Loucy (cell line): ENCODE measurements around the gene C21orf58.

Source experiments
- H2AFZ ChIP-seq: fragments of 200-600 bp; sonication (generic); 2 replicates; pipeline ENCODE4 v1.6.0; 2016; ENCODE audit warnings: antibody characterized with exemption, mild to moderate bottlenecking, low read length, moderate library complexity
- H3F3A ChIP-seq: fragments of 200-600 bp; 2 replicates; pipeline ENCODE4 v1.6.0; 2016; ENCODE audit warnings: antibody characterized with exemption, low read depth, mild to moderate bottlenecking
- H3K27me3 ChIP-seq: fragments of 200-600 bp; sonication (generic); 2 replicates; pipeline ENCODE4 v1.6.1; 2014; ENCODE audit warnings: low read length, mild to moderate bottlenecking; ENCODE audit not compliant: insufficient read depth, poor library complexity, severe bottlenecking
- H3K36me3 ChIP-seq: fragments of 200-600 bp; sonication (generic); 2 replicates; pipeline ENCODE4 v1.6.1; 2016; ENCODE audit warnings: low read length; ENCODE audit not compliant: insufficient read depth
- H3K4me1 ChIP-seq: fragments of 200-600 bp; sonication (generic); 2 replicates; pipeline ENCODE4 v1.5.1; 2014; ENCODE audit warnings: low read length, mild to moderate bottlenecking; ENCODE audit not compliant: insufficient read depth, poor library complexity, severe bottlenecking
- H3K4me2 ChIP-seq: fragments of 200-600 bp; sonication (generic); 2 replicates; pipeline ENCODE4 v1.6.0; 2014; ENCODE audit warnings: antibody characterized with exemption, low read length, low read depth, mild to moderate bottlenecking; ENCODE audit not compliant: poor library complexity, severe bottlenecking
- H3K4me3 ChIP-seq: fragments of 200-600 bp; sonication (generic); 2 replicates; pipeline ENCODE4 v1.5.1; 2014; ENCODE audit warnings: low read length, mild to moderate bottlenecking, mixed read lengths; ENCODE audit not compliant: poor library complexity, severe bottlenecking
- H3K79me2 ChIP-seq: fragments of 200-600 bp; sonication (generic); 2 replicates; pipeline ENCODE4 v1.6.1; 2014; ENCODE audit warnings: low read length; ENCODE audit not compliant: insufficient read depth
- H3K9ac ChIP-seq: fragments of 200-600 bp; sonication (generic); 2 replicates; pipeline ENCODE4 v1.6.0; 2014; ENCODE audit warnings: mild to moderate bottlenecking, low read depth, low read length, moderate library complexity; ENCODE audit not compliant: poor library complexity, severe bottlenecking
- H3K9me2 ChIP-seq: fragments of 200-600 bp; sonication (generic); replicated peaks from 2 replicates; pipeline ENCODE4 v1.6.1; 2016; ENCODE audit warnings: low read depth, low read length, mixed read lengths
- H3K9me3 ChIP-seq: fragments of 200-600 bp; sonication (generic); 2 replicates; pipeline ENCODE4 v1.6.1; 2014; ENCODE audit warnings: mild to moderate bottlenecking, antibody characterized with exemption, low read length, low read depth; ENCODE audit not compliant: insufficient read depth
- H4K20me1 ChIP-seq: fragments of 200-600 bp; sonication (generic); 2 replicates; pipeline ENCODE4 v1.6.0; 2014; ENCODE audit warnings: antibody characterized with exemption, low read length, mild to moderate bottlenecking; ENCODE audit not compliant: insufficient read depth, poor library complexity, severe bottlenecking
- CTCF ChIP-seq: fragments of 200-600 bp; sonication (generic); conservative IDR thresholded peaks from 2 replicates; pipeline ENCODE4 v1.5.1; 2014; ENCODE audit warnings: mild to moderate bottlenecking, antibody characterized with exemption, low read length
- EZH2phosphoT487 ChIP-seq: fragments of 200-600 bp; IDR thresholded peaks from 2 replicates; pipeline ENCODE4 v1.6.1; 2018; ENCODE audit warnings: antibody characterized with exemption, mild to moderate bottlenecking, moderate library complexity, borderline replicate concordance

C21orf58 gene

GRCh38 chr21:46317710-46318463, 5.8 kb downstream of the C21orf58 start:
- H3K9me3 ChIP-seq = no peaks in the 10 kb centered on the region
- H4K20me1 ChIP-seq = peaks cover 19% of the 10 kb centered on the region
- peaks cover 47% of the 10 kb centered on the region for H3K79me2 ChIP-seq
- no peaks in the 10 kb centered on the region for H3K9me2 ChIP-seq
- H3K4me3 ChIP-seq = peak overlapping the region; percentile 36
- H3K9ac ChIP-seq = peak overlapping the region; percentile 42
- peaks cover 7% of the 10 kb centered on the region for H3K27me3 ChIP-seq
- peaks cover 38% of the 10 kb centered on the region for H3K4me1 ChIP-seq
- H2AFZ ChIP-seq = no peak overlapping the region
- no peaks in the 10 kb centered on the region; the same call in 1 of the 2 replicates for H3K36me3 ChIP-seq
- peak overlapping the region; percentile 99 for H3K4me2 ChIP-seq
- H3F3A ChIP-seq = peaks cover 16% of the 10 kb centered on the region
- TF ChIP-seq CTCF (no peak), EZH2phosphoT487 (no peak)

- H3K27me3 ChIP-seq = no peaks in the 10 kb centered on the region
- no peak overlapping the region for H3K4me3 ChIP-seq
- H3K4me2 ChIP-seq = no peak overlapping the region
- peaks cover 36% of the 10 kb centered on the region for H3K4me1 ChIP-seq
- no peaks in the 10 kb centered on the region for H3K36me3 ChIP-seq
- no peak for TF ChIP-seq CTCF
- no peak for TF ChIP-seq EZH2phosphoT487
- H4K20me1 ChIP-seq = peaks cover 8% of the 10 kb centered on the region
- H2AFZ ChIP-seq = no peak overlapping the region
- H3K9me2 ChIP-seq = no peaks in the 10 kb centered on the region
- H3K9me3 ChIP-seq = no peaks in the 10 kb centered on the region
- H3K9ac ChIP-seq = no peak overlapping the region
- peaks cover 36% of the 10 kb centered on the region for H3K79me2 ChIP-seq
- peaks cover 12% of the 10 kb centered on the region for H3F3A ChIP-seq
Observed at GRCh38 chr21:46316708-46317324, 6.9 kb downstream of the C21orf58 start.

GRCh38 chr21:46314441-46315020, 9.1 kb downstream of the C21orf58 start:
- H3K4me3 ChIP-seq = no peak overlapping the region
- H3K9me2 ChIP-seq = no peaks in the 10 kb centered on the region
- H3K4me1 ChIP-seq = peaks cover 19% of the 10 kb centered on the region
- no peaks in the 10 kb centered on the region for H3K36me3 ChIP-seq
- H3K9me3 ChIP-seq = no peaks in the 10 kb centered on the region
- H2AFZ ChIP-seq = no peak overlapping the region
- H3K9ac ChIP-seq = no peak overlapping the region
- TF ChIP-seq CTCF = no peak
- TF ChIP-seq EZH2phosphoT487 = no peak
- no peaks in the 10 kb centered on the region for H3K27me3 ChIP-seq
- H3K79me2 ChIP-seq = peaks cover 22% of the 10 kb centered on the region
- H3K4me2 ChIP-seq = no peak overlapping the region
- H3F3A ChIP-seq = no peaks in the 10 kb centered on the region
- H4K20me1 ChIP-seq = no peaks in the 10 kb centered on the region
